Esophagus squamous epithelium (tissue), 4 donors: ENCODE data around the gene TPX2.
"Not testable (repeated sequence)": the region's sequence is repeated elsewhere in the genome, so short reads cannot be mapped to it uniquely, and the experiment has no call there.

Experiments
- POLR2A ChIP-seq, 4 donors: fragments of 450-650 bp; IDR thresholded peaks; one replicate each; pipeline ENCODE4 v1.6.1; 2017; ENCODE audit warnings: antibody characterized with exemption in 4 of 4, mild to moderate bottlenecking in 4 of 4, moderate library complexity in 3 of 4
- TF ChIP-seq, protein P1 (sequence below), 6 experiments: fragments of 450-650 bp in 4 of 6; fragments of 200-600 bp in 2 of 6; sonication (generic) in 2 of 6; IDR thresholded peaks; one replicate each; pipeline ENCODE4 v1.5.1; 2016 to 2019; ENCODE audit warnings: antibody characterized with exemption in 6 of 6, mild to moderate bottlenecking in 4 of 6, moderate library complexity in 4 of 6

DNA sequence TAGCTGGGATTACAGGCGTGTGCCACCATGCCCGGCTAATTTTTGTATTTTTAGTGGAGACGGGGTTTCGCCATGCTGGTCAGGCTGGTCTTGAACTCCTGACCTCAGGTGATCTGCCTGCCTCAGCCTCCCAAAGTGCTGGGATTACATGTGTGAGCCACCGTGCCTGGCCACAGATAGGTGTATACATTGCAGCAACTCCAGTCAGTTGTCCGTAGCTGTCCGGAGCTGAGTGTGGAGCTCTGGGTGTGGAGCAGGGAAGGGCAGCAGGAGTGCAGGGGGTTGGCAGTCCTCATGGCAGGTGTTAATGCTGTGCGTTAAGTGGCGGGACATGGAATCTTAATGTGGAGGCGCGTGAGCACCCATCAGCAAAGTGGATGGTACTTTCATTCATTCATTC lies 88.9 kb downstream of the TPX2 start:
- TF ChIP-seq POLR2A (IDR thresholded peaks at IDR 0.05) = not testable (repeated sequence)
- TF ChIP-seq, protein P1, sequence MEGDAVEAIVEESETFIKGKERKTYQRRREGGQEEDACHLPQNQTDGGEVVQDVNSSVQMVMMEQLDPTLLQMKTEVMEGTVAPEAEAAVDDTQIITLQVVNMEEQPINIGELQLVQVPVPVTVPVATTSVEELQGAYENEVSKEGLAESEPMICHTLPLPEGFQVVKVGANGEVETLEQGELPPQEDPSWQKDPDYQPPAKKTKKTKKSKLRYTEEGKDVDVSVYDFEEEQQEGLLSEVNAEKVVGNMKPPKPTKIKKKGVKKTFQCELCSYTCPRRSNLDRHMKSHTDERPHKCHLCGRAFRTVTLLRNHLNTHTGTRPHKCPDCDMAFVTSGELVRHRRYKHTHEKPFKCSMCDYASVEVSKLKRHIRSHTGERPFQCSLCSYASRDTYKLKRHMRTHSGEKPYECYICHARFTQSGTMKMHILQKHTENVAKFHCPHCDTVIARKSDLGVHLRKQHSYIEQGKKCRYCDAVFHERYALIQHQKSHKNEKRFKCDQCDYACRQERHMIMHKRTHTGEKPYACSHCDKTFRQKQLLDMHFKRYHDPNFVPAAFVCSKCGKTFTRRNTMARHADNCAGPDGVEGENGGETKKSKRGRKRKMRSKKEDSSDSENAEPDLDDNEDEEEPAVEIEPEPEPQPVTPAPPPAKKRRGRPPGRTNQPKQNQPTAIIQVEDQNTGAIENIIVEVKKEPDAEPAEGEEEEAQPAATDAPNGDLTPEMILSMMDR (IDR thresholded peaks at IDR 0.05) = not testable (repeated sequence)
